UCSD-AML1 (cell line): ENCODE measurements around the gene ROBO2.

Experiments used
- DNase-seq: peaks from one replicate; lab custom pipeline; 2025; ENCODE audit not compliant: unreplicated experiment; lab: John Stamatoyannopoulos, UW

The ROBO2 gene

DNA sequence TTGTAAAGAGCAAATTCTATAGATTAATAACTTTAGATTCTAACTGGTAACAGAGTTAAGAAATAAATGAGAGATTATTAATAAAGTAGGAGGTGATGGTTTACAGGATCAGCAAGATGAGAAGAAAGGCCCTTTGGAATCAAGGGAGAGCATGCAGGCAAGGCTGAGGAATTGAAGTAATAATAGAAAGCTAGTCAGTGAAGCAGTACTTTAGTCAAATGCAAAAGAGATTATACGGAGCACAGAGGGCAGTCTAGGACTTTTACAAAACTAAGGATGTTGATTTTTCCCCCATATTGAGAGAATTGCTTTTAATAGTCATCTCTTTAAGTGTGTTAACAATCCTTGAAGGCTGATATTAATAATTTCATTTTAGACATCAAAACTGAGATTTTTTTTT is 146.4 kb downstream of the ROBO2 start:
- no peak for DNase-seq

DNA sequence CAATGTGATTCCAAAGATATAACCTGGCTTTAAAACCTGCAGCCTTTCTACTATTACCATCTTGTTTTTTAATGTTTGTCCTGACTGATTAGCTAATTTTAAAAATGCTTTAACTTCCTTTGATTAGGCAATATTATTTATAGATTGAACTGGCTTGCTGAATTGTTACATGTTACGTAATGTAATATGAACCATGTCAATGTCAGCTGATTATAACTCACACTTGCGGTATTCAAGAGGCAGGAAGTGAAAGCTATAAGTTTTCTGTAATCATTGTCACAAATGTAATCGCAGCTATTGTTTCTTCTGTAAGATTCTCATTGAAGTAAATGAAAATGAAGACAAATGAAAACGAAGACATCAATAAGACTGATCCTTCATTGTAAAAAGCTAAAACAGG is 146.8 kb downstream of the ROBO2 start:
- DNase-seq: no peak

DNA sequence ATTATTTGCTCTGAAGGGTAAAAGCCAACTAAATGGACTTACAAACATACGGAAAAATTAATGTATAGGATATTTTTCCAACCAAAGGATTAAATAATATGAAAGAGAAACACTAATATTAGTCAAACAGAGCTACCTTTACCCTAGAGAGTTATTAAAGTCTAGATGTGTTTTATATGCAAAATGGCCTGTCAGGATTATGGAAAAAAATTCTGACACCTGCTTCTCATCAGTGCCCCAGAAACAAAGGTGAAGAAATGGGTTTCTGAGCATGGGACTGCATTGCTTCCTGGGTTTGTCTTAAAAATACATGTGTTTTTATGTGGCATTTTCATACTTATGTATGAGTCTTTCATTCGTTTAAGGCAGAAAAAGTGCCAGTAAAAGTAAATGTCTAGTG is 148.3 kb downstream of the ROBO2 start:
- no peak for DNase-seq

- DNase-seq: no peak
Measured at GRCh38 chr3:77189258-77189657, 149.4 kb downstream of the ROBO2 start.

DNA sequence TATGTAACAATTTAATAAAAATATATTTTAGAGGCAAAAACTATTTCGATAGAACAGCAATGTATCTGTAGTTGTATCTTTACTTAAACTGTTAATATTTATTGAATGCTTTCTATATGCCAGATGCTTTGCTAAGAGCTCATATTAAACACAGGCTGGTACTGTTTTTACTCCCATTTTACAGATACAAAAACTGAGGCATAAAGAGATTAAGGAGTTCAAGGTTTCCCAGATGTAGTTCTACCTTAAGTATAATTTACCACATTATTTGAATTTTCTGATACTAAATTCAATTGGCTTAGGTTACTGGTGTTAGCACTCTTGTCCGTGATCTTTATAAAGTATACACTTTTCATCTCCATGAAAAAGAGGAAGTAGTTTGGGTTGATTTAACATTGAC is 149.8 kb downstream of the ROBO2 start:
- DNase-seq: no peak

- DNase-seq: no peak
Measured at GRCh38 chr3:77190374-77190773, 150.5 kb downstream of the ROBO2 start.

- no peak for DNase-seq
Measured at GRCh38 chr3:77191014-77191413, 151.1 kb downstream of the ROBO2 start.

DNA sequence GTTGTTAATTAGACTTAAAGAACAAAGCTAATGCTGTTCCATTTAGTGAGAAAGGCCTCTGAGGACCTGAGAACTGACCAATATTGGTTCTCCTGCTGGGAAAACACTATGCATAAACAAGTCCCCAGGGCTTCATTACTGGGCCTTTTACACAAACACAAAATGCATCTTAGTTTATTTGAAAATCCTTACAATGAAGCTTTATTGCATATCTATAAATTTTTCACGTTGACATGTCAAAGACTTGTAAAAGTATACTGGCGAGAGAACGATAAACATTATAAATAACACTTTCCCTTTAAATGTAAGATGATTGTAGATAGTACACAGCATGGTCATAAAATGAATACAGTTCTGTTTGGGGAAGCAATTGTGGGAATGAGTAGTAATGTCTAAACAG is 151.7 kb downstream of the ROBO2 start:
- DNase-seq: no peak

DNA sequence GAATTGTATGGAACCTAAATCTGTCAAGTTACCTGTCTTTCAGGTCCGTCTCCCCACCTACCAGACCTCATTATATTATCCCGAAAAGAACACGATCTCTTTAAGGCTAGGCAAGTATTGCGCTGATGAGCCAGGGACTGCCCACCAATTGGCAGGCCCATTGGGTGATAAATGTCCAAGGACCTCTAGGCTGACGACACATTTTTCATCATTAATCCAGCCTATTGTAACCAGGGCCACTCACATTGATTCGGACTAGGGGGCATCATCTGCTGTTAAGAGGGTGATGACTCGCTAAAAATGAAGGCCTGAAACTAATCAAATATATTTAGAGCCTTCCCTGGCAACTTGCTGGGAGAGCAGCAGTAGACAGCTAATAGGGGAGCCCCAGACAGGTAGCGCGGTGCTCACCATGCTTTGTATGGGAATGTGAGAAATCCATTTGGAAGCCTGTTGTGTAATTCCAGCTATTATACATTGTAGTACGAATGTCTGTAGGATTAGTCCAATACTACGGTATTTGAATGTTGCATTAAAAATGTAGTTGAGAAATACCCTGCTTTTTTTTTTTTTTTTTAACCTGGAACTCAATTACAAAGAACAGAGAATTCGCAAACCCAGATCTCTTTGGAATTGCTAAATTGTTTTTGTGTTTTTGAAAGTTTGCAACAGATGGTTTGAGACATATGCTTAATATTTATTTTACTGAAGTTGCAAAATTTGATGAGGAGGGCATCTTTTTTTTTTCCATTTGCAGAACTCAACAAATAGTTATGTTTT is 156.1 kb downstream of the ROBO2 start:
- no peak for DNase-seq

- no peak for DNase-seq
Measured at GRCh38 chr3:77197408-77197807, 157.5 kb downstream of the ROBO2 start.

DNA sequence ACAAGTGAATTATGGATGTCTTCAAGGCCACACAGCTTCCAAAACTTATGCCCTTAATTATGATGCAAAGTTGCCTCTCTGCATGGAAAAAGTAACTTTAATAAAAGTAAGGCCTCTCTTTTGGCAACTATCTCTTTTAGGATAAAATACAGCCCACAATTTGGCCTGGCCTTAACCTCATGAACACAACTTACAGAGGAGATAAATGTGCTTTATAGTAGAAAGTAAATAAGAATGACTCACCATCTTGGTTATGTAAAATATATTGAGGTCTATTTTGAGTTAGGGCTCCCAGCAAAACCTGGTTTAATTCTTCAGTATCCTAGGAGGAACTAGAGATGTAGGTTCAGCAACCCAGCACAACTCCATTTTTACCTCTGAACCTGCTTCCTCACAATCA is 164.0 kb downstream of the ROBO2 start:
- no peak for DNase-seq

DNA sequence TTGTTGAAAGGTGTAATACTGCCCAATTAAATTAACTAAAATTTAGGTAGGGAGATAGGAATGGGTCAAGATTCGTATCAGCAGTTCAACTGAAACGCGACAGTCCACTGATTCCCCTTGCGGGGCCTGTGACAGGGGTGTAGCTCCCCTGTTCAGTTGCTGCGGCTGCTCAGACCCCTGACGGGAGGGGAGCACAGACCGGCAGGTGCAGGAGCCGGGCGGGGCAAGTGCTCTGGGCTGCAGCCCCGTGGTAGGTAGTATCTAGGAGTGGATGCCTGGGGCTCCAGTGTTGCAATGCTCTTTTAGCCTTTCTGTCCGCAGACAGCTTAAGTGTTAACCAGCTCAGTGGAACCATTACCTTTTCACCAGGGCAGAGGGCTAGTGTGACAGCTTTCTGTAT is 164.9 kb downstream of the ROBO2 start:
- peak; percentile 2 for DNase-seq

DNA sequence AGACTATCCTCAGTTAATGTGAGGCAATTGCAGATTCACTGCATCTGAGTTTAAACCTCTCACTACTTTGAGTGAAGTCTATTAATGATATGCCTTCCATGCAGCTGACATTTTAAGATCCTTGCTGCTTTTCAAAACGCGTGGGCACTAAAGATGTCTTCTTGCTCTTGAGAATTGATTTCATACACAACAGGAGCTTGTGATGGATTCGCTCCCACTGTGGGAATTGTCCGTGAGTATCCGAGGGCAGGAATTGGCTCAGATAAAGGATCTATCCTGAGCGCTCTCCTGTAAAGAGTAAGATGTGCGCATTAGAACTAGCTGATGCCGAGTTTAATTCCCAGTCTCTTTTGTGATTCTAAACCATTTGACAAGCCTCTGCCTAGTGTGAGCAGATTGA is 167.9 kb downstream of the ROBO2 start:
- DNase-seq: no peak

DNA sequence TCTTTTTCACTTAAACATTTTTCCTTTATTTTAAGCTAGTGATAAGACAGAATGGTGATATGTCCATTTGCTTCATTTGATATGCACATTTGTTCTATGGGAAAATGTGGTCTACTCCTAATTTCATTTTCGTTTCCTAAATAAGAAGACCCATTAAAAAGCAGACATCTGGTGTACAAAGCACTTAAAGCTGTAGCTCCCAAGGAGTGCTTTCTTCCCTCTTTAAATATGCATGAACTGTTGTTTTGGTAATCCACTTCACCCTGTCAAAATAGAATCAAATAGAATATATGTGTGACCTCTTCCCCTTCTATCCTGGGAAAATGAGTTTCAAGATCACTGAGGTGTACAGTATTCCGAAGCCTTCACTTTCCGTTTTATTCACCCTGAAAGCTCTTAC is 182.8 kb downstream of the ROBO2 start:
- DNase-seq: no peak

- no peak for DNase-seq
Measured at GRCh38 chr3:77227567-77227966, 187.7 kb downstream of the ROBO2 start.

- DNase-seq: no peak
Measured at GRCh38 chr3:77232557-77232956, 192.7 kb downstream of the ROBO2 start.

GRCh38 chr3:77234004-77234403 is 194.1 kb downstream of the ROBO2 start:
- no peak for DNase-seq

- no peak for DNase-seq
Measured at GRCh38 chr3:77236118-77236517, 196.2 kb downstream of the ROBO2 start.

GRCh38 chr3:77240072-77240650 is 200.3 kb downstream of the ROBO2 start:
- no peak for DNase-seq

GRCh38 chr3:77242371-77242770 is 202.5 kb downstream of the ROBO2 start:
- no peak for DNase-seq

DNA sequence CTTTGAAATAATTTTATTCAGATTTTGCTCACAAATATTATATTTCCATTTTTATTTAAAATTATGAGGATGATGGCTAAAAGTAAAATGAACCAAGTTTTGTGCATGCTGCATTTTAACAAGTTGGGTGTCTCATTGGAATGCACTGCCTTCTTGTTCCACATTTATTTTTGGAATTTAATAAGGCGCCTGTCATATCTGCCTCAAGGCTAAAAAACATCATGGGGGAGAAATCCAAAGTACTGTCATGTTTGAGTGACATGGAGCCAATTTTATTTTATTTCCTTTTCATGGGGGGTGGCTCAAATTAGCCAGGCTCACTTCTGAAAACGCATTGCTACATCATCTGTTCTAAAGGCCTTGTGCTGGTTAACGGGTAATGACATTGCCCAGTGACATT is 205.1 kb downstream of the ROBO2 start:
- DNase-seq: no peak

DNA sequence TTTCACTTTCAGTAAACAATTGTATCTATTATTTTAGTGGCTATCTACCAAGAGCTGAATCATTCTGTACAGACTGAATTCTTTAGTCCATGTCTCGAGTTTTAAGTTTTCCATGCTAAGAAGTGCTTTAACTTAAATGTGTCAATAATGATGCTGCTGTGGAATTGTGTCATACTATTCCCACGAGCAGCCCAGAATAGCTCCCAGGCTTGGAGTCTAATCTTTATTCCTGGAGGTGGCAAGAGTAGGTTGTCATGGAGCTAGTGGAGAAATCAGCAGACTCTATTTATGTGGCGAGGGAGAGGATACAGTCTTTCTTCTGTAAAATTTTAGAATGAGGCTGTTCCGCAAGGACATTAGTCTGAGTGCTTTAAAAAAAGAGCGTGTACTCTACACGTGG is 207.2 kb downstream of the ROBO2 start:
- no peak for DNase-seq

DNA sequence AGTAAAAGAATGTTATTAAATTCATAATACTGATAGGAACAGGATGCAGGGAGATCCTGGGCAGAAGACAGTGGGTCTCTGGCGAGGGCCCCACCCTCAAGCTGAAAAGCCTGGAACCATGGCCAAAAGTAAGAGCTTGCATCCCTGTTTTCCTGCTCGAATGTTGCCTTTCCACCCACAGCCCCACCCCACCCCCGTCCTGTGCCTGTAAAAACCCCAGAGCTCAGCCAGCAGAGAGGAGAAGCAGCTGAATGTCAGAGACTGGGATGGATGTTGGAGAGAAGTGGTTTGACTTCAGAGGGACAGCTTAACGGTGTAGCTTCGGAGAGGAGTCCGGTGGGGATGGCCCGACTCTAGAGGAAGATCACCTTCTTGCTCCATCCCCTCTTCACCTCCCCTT is 207.9 kb downstream of the ROBO2 start:
- no peak for DNase-seq
